NCI-H526 treated with DMSO at 0.1 percent for 48 hours (cell line): ENCODE data around the gene CLSTN2.

Experiments used
- DNase-seq: peaks from one replicate; lab custom pipeline; 2025; lab: John Stamatoyannopoulos, UW

Gene CLSTN2

GRCh38 chr3:140284372-140284771, 349.4 kb downstream of the CLSTN2 start:
- no peak for DNase-seq

DNA sequence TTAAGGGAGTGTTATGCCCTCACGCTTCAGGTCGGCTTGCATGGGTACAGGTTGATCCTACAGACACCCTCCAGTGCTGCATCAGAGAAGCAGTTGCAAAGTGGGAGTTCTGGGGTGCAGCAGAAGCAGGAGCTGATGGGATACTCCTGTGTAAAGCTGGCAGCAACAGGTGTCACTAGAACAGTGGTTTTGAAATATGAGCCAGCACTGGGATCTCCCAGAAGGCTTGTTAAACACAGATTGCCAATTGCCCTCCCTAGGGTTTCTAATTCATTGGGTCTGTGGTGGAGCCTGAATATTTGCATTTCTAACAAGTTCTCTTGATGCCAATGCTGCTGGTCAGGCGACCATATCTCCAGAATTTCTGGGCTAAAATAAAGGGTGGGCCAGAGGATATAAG, 350.4 kb downstream of the CLSTN2 start:
- peak; percentile 54 for DNase-seq

- no peak for DNase-seq
Observed at GRCh38 chr3:140288595-140288994, 353.6 kb downstream of the CLSTN2 start.

GRCh38 chr3:140290105-140290504, 355.1 kb downstream of the CLSTN2 start:
- DNase-seq = no peak

- no peak for DNase-seq
Observed at GRCh38 chr3:140292170-140292569, 357.2 kb downstream of the CLSTN2 start.

- no peak for DNase-seq
Observed at GRCh38 chr3:140292684-140293083, 357.7 kb downstream of the CLSTN2 start.

DNA sequence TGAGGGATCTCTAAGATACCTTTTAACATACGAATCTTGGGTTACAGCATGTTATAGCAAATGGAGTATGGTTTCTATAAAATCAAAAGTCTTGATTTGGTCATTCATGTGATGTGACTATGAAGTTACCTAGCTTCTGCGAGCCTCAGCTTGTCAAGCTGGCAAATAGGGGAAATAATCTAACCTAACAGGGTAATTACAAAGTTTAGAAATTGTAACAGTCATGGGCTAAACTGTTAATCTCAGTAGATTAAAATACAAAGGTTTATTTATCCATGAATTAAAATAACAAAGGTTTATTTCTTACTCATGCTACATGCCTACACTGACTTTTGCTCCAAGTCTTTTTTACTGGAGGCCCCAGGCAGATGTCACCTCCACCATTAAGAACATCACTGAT, 359.1 kb downstream of the CLSTN2 start:
- DNase-seq = no peak

DNA sequence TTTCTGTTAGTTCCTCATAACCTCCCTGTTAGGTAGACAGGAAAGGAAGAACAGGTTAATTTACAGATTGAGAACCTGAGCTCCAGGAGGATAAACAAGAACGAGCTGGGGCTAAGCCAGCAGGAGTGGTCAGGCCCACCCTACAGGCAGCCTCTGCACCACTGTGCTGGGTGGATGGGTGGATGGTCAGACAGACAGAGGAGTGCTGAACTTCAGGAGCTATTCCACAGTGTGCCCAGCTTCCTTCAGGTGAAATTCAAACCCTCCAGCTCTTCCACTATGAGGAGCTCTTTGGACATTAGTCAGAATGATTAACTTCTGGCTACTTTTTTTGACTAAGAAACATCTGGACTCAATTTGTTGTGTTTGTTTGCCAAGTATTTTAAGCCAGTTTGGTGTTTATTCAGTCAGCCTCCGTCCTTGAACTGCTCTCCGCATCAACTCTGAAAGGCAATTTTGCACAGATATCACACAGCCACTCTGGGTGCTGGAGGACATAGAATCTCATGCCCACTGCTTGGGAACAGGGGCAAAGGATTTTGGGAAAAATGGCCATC, 361.9 kb downstream of the CLSTN2 start:
- DNase-seq = no peak

DNA sequence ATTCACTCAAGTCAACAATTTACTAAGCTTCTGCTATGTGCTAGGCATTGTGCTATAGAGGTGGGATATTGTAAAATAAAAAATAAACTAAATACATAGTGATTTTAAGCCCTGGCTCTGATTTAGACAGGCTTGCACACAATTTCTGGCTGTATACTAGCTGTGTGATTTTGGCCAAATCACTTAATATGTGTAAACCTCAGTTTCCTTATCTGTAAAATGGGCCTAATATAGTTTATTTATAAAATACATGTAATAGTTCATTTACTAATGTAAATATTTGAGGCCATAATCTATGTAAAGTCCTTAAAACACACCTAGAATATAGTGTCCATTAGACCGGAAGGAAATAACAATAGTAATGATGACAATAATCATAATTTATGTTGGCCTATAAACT, 363.1 kb downstream of the CLSTN2 start:
- no peak for DNase-seq

GRCh38 chr3:140298569-140299070, 363.6 kb downstream of the CLSTN2 start:
- no peak for DNase-seq

DNA sequence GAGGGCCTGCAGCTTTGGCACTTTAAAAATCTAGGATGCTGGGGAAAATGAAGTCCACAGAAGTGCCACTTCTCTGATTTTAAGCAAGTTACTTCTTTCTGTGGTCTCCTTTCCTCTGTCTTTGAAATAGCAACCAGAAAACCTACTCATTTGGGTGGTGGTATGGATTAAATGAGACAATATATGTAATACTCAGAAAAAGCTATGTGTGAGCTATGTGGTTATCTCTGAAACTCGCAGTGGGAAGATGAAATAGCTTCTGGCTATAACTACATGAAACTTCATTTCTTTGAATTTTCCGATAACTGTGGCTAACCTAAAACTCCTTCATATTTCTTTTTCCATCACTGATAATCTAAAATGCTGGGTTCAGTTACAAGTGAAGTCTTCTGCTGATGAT, 368.9 kb downstream of the CLSTN2 start:
- DNase-seq = no peak

DNA sequence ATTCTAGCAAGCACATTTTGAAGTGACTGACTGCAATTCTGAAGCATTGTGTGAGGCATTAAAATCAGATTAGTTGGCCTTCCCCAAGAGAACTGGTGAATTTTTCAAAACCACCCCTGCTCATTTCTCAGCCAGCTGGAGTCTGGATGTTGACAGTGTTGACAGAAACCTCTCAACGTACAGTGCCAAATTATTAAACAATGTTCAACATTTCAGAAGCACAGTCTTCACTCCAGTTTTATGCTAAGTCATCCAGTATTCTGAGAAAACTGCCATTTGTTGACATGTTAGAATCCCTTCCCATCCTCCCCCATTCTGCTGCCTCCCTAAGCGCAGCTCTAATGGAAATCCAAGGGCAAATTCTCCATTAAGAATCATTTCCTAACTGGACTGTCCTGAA, 373.6 kb downstream of the CLSTN2 start:
- DNase-seq = no peak

DNA sequence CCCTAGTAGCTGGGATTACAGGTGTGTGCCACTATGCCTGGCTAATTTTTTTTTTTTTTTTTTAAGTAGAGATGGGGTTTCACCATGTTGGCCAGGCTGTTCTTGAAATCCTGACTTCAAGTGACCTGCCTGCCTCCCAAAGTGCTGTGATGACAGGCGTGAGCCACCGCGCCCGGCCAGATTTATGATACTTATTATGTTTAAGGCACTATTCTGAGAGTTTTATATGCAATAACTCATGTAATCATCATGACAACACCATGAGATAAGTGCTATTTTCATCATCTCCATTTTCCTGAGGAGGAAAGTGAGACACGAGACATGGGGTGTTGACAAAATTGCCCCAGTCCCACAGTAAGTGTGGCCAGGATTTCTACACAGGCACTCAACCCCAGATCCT, 376.4 kb downstream of the CLSTN2 start:
- DNase-seq = no peak

DNA sequence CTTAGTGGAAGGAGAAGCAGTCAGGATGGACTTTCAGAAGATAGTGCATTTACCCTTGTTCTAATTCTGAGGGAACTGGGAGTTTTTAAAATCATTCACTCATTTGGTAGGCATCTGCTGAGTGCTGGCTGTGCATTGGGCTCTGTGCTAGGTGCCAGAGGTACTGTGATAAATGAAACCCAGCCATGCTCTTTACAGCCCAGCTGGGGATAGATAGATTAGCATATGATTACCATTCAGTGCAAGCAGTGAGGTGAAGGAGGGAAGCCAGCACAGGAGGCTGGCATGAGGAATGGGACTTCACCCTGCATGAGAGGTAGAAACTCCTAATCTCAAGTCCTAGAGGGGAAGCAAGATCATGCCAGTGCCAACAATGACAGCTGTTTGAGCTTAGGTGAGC, 381.0 kb downstream of the CLSTN2 start:
- peak; percentile 44 for DNase-seq

GRCh38 chr3:140316466-140316865, 381.5 kb downstream of the CLSTN2 start:
- no peak for DNase-seq

DNA sequence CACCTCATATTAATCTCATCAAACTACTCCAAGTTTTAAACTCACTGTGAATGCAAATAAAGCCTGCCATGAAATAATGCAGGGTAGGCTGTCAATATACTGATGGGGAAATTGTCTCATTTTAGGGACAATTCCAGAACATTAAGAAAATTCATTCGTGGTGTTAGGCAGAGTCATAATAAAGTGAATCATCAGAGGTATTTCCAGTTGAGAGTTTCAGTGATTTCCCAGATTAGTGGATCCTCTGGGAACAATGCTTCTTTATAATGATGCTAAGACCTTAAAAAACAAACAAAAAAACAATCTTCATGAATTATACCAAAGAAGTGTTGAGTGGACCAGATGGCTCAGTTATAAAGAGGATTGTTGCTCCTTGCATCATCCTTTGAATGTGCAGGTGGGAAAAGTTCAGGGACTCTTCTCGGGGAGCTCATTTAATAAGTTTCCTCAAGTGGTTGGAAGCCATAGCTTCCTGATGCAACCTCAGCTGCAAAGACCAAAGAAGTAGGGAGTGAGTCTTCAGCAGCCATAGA, 381.9 kb downstream of the CLSTN2 start:
- no peak for DNase-seq

- DNase-seq = peak; percentile 14
Observed at GRCh38 chr3:140319739-140320138, 384.8 kb downstream of the CLSTN2 start.

DNA sequence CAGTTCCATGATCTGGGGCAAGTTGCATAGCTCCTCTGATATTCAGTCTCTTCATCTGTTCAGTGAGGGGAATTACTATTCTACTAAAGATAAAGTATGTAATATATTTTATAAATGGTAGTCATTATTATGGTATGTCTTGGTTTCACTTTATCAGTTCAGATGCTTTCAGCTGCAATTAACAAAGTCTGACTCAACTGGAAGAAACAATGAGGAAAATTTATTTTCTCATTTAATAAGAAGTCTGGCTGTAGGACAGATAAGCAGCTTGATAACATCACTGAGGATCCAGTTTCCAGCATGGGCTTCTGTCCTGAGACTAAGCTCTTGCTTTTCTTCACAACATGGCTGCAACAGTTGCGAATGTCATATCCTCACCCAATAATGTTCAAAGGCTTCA, 388.6 kb downstream of the CLSTN2 start:
- no peak for DNase-seq

DNA sequence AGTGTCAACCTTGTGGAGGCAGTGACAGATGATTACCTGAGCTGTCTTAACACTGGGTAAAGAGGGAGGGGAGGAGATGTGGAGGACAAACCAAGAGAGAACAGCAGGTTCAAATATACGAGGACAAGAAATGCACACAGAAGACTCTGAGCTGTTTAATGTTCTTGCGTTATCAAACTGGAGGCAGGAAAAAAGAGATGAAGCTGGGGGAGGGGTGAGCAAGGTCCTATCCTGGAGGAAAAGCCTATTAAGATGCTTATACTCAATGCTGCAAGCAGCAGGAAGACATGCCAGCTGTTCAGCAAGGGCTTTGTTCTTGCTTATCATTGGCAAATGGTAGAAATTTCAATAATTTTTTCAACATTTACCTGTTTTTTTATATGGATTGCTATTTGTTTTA, 397.1 kb downstream of the CLSTN2 start:
- no peak for DNase-seq

GRCh38 chr3:140334132-140334929, 399.3 kb downstream of the CLSTN2 start:
- DNase-seq = no peak

DNA sequence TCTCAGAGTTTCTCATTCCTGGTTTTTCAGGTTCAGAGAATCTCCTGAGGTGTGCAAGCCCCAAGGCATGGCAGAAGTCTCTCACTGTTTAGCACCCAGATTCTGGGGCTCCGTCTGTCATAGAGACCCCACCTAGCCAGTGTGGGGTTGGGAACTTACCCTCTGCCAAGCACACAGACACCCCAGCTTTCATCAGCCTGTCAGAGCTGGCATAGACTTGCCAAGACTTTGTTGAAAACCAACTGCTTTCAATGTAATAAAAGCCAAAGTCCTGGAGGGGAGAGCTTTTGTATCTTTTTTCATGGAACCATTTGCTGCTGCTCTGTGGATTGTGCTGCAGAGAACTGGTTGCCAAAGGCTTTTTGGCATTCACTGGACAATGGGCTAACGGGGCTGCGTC, 401.5 kb downstream of the CLSTN2 start:
- no peak for DNase-seq

GRCh38 chr3:140338916-140339315, 403.9 kb downstream of the CLSTN2 start:
- DNase-seq = no peak

GRCh38 chr3:140341203-140341602, 406.2 kb downstream of the CLSTN2 start:
- no peak for DNase-seq
